ENCODE results near the gene KCTD13.
A peak's percentile ranks its signal among the peaks of the same experiment; 100 is the strongest.
"Not testable (repeated sequence)": the region's sequence is repeated elsewhere in the genome, so short reads cannot be mapped to it uniquely, and the experiment has no call there.

KCTD13 gene

GRCh38 chr16:29961127-29961478 is 35.1 kb upstream of the KCTD13 start:
- Histone ChIP-seq H3K4me1 (ENCODE audit: insufficient read depth, low read length) (0 out of 2 replicates have a peak, but pooled peaks cover 3% of the 10 kb centered on the region), H3K36me3 (ENCODE audit: insufficient read depth, low read length) (no peaks in the 10 kb centered on the region), H3K9me3 (ENCODE audit: control insufficient read depth, insufficient read depth, low read length) (no peaks in the 10 kb centered on the region), H3K9ac (ENCODE audit: low read depth, low read length) (peak overlapping the region; percentile 78; the same call in 1 of the 2 replicates)

- H3K36me3 ChIP-seq (ENCODE audit: insufficient read depth, low read length); H3K4me1 ChIP-seq (ENCODE audit: insufficient read depth, low read length); H3K9me3 ChIP-seq (ENCODE audit: control insufficient read depth, insufficient read depth, low read length); H3K9ac ChIP-seq (ENCODE audit: low read depth, low read length): not testable (repeated sequence)
These were observed 33.8 kb upstream of the KCTD13 start for GRCh38 chr16:29959821-29960220.

GRCh38 chr16:29959293-29959692 is 33.3 kb upstream of the KCTD13 start:
- no peak overlapping the region for H3K9ac ChIP-seq (ENCODE audit: low read depth, low read length)
- H3K36me3 ChIP-seq (ENCODE audit: insufficient read depth, low read length) = no peaks in the 10 kb centered on the region
- H3K4me1 ChIP-seq (ENCODE audit: insufficient read depth, low read length) = 0 out of 2 replicates have a peak, but pooled peaks cover 3% of the 10 kb centered on the region
- H3K9me3 ChIP-seq (ENCODE audit: control insufficient read depth, insufficient read depth, low read length) = no peaks in the 10 kb centered on the region

GRCh38 chr16:29958756-29959155 is 32.7 kb upstream of the KCTD13 start:
- Histone ChIP-seq H3K9me3 (ENCODE audit: control insufficient read depth, insufficient read depth, low read length) (no peaks in the 10 kb centered on the region), H3K9ac (ENCODE audit: low read depth, low read length) (no peak overlapping the region), H3K4me1 (ENCODE audit: insufficient read depth, low read length) (0 out of 2 replicates have a peak, but pooled peaks cover 3% of the 10 kb centered on the region), H3K36me3 (ENCODE audit: insufficient read depth, low read length) (no peaks in the 10 kb centered on the region)

GRCh38 chr16:29951625-29952365 is 25.8 kb upstream of the KCTD13 start:
- no peak overlapping the region for H3K9ac ChIP-seq (ENCODE audit: low read depth, low read length)
- no peaks in the 10 kb centered on the region for H3K9me3 ChIP-seq (ENCODE audit: control insufficient read depth, insufficient read depth, low read length)
- peaks cover 6% of the 10 kb centered on the region for H3K4me1 ChIP-seq (ENCODE audit: insufficient read depth, low read length)
- H3K36me3 ChIP-seq (ENCODE audit: insufficient read depth, low read length) = no peaks in the 10 kb centered on the region

DNA sequence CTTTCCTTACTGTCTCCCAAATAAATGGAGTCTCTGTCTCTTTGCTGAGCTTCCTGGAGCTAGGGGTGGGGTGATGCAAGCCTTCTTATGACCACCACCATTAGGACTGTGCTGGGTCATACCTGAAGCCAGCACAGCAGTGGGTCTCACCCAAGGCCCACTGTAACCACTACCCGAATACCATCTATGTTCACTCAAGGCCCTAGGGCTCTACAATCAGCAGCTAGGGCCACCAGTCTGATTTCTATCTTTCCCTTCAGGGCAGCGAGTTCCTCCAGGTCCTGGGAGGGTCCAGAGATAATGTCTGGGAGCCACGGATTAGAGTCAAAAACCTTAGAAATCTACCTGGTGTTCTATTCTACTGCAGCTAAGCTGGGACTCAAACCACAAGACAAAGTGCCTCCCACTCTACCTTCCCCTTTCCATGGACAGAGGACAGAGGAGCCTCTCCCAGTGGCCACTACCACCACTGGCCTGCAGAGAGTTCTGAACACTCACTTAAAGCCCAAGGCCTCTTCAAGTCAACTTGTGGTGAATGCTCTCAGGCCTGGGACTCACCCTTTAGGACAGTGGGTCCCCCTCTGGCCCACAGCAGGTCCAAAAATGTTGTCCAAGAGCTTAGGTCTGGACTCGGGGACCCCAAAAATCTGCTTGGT is 24.9 kb upstream of the KCTD13 start:
- H3K36me3 ChIP-seq (ENCODE audit: insufficient read depth, low read length) = no peaks in the 10 kb centered on the region
- H3K9me3 ChIP-seq (ENCODE audit: control insufficient read depth, insufficient read depth, low read length) = no peaks in the 10 kb centered on the region
- peaks cover 6% of the 10 kb centered on the region for H3K4me1 ChIP-seq (ENCODE audit: insufficient read depth, low read length)
- H3K9ac ChIP-seq (ENCODE audit: low read depth, low read length) = no peak overlapping the region

GRCh38 chr16:29947897-29948296 is 21.9 kb upstream of the KCTD13 start:
- no peak overlapping the region for H3K9ac ChIP-seq (ENCODE audit: low read depth, low read length)
- H3K4me1 ChIP-seq (ENCODE audit: insufficient read depth, low read length) = peaks cover 6% of the 10 kb centered on the region
- H3K36me3 ChIP-seq (ENCODE audit: insufficient read depth, low read length) = no peaks in the 10 kb centered on the region

DNA sequence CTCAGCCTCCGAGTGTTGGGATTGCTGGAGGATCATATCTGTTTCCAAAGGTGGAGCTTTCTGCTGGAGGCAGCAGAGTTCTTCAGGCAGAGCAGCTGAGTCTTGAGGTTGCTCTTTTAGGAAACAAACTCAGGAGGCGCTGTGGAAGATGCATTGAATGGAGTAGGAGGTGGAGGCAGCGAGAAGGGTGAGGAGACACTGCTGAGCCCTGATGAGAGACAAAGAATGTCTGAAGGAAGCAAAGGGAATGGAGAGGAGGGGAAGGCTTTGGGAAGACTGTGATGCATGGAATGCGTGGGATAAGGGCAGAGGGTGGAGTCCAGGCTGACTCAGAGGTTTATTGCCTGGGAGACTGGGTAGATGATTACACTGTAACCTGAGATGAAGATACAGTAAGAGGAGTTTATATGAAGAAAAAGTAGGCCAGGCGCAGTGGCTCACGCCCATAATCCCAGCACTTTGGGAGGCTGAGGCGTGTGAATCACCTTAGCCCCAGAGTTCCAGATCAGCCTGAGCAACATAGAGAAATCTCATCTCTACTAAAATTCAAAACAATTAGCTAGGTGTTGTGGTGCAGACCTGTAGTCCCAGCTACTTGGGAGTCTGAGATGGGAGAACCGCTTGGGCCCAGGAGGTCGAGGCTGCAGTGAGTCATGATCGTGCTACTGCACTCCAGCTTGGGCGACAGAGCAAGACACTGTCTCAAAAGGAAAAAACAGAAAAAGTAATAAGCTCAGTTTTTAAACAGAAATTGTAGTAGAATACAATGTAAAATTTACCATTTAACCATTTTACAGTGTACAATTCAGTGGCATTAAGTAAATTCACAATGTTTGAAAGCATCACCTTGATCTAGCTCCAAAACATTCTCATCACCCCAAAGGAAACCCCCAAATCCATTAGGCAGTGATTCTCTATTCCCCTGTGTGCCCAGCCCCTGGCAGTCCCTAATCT is 18.1 kb upstream of the KCTD13 start:
- no peak overlapping the region for H3K9ac ChIP-seq (ENCODE audit: low read depth, low read length)
- H3K4me1 ChIP-seq (ENCODE audit: insufficient read depth, low read length) = no peaks in the 10 kb centered on the region
- no peaks in the 10 kb centered on the region for H3K36me3 ChIP-seq (ENCODE audit: insufficient read depth, low read length)
- H3K9me3 ChIP-seq (ENCODE audit: control insufficient read depth, insufficient read depth, low read length) = no peaks in the 10 kb centered on the region

More at GRCh38 chr16:29947897-29948296, 21.9 kb upstream of the KCTD13 start:
- H3K9me3 ChIP-seq (ENCODE audit: control insufficient read depth, insufficient read depth, low read length) = no peaks in the 10 kb centered on the region

DNA sequence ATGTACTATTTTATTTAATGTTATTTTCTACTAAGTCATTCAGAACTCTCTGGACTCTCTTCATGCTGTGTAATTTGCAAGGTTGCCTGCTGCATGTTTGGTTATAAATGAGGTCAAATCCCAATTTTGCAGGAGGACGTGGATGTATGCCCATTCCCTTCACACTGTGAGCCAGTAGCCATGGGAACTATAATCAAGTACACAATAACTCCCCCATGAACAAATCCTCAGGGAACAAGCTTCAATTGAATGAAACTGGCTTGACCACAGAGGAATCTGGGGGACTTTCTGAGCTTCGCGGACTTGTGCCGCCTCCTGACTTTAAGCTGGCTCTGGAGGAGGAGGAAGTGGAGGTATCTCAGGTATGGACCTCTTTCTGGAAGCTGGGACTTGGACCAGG is 14.6 kb upstream of the KCTD13 start:
- no peak overlapping the region for H3K9ac ChIP-seq (ENCODE audit: low read depth, low read length)
- no peaks in the 10 kb centered on the region for H3K36me3 ChIP-seq (ENCODE audit: insufficient read depth, low read length)
- no peaks in the 10 kb centered on the region for H3K9me3 ChIP-seq (ENCODE audit: control insufficient read depth, insufficient read depth, low read length)
- no peaks in the 10 kb centered on the region for H3K4me1 ChIP-seq (ENCODE audit: insufficient read depth, low read length)

GRCh38 chr16:29931750-29932149 is 5.7 kb upstream of the KCTD13 start:
- H3K4me1 ChIP-seq (ENCODE audit: insufficient read depth, low read length); H3K9me3 ChIP-seq (ENCODE audit: control insufficient read depth, insufficient read depth, low read length); H3K9ac ChIP-seq (ENCODE audit: low read depth, low read length); H3K36me3 ChIP-seq (ENCODE audit: insufficient read depth, low read length): not testable (repeated sequence)

- Histone ChIP-seq H3K9ac (ENCODE audit: low read depth, low read length) (peak overlapping the region; percentile 74; the same call in 1 of the 2 replicates), H3K36me3 (ENCODE audit: insufficient read depth, low read length) (no peaks in the 10 kb centered on the region), H3K9me3 (ENCODE audit: control insufficient read depth, insufficient read depth, low read length) (no peaks in the 10 kb centered on the region), H3K4me1 (ENCODE audit: insufficient read depth, low read length) (peaks cover 5% of the 10 kb centered on the region; the same call in 1 of the 2 replicates)
These were observed 1.3 kb upstream of the KCTD13 start for GRCh38 chr16:29927070-29927905.

DNA sequence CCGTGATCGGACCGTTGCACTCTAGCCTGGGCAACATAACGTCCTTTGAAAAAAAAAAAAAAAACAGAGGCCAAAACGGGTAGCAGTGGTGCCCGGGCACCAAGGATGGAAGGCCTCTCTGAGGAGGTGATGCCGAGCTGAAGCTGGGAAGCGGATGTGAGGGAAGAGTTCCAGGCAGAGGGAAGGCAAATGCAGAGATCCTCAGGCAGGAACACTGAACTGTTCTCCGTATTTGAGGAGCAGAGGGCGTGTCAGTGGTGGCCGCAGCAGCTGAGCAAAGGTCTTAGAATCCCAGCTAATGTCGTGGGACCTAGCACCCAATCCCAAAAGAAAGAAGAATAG is 656 bp upstream of the KCTD13 start:
- H3K36me3 ChIP-seq (ENCODE audit: insufficient read depth, low read length) = no peaks in the 10 kb centered on the region
- peak overlapping the region; percentile 74 for H3K9ac ChIP-seq (ENCODE audit: low read depth, low read length)
- H3K9me3 ChIP-seq (ENCODE audit: control insufficient read depth, insufficient read depth, low read length) = no peaks in the 10 kb centered on the region
- peaks cover 5% of the 10 kb centered on the region; the same call in 1 of the 2 replicates for H3K4me1 ChIP-seq (ENCODE audit: insufficient read depth, low read length)

DNA sequence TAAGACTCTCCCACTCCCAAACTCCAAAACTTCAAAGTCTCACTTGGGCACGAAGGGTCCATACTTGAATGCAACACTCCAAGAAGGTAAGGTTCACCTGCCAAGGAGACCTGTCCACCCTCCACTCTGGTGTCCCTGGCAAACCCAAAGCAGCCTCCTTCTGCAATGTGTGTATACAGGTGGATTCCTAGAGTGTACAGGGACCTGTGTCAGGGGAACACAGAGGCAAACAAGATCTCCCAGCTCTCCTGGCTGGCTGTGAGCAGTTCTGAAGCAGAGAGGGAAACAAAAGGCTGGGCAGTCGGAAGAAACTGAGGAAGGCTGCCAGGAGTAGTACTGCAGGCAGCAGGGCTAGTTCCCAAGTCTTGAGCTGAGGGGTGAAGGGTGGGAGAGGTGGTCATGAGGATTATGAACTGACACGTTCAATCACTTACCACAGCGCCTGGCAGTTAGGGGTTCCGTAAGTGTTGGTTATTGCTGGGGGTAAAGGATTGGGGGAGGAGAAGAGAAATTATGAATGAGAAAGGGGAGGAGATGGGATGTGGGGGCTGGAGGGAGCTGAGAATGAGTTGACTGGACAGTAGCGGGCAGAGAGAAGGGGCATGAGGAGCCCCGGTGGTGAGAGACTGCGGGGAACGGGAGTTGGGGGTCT is 795 bp downstream of the KCTD13 start:
- H3K36me3 ChIP-seq (ENCODE audit: insufficient read depth, low read length) = peaks cover 5% of the 10 kb centered on the region; the same call in 1 of the 2 replicates
- no peaks in the 10 kb centered on the region for H3K9me3 ChIP-seq (ENCODE audit: control insufficient read depth, insufficient read depth, low read length)
- H3K4me1 ChIP-seq (ENCODE audit: insufficient read depth, low read length) = peaks cover 5% of the 10 kb centered on the region; the same call in 1 of the 2 replicates
- peak overlapping the region; percentile 74 for H3K9ac ChIP-seq (ENCODE audit: low read depth, low read length)

Data from ES-I3 (cell line).